SW 1271 (cell line): Measurements from ENCODE around the gene PRKCG.
"Not testable (repeated sequence)": the region's sequence is repeated elsewhere in the genome, so short reads cannot be mapped to it uniquely, and the experiment has no call there.

Experiments used
- DNase-seq, 2 experiments: peaks; one replicate each; lab custom pipeline; 2025; lab: John Stamatoyannopoulos, UW

The PRKCG gene

GRCh38 chr19:53944933-53945332 lies 62.9 kb downstream of the PRKCG start:
- DNase-seq: no peak

- DNase-seq: peak in 1 of 2 experiments; percentile 5
These were observed 63.4 kb downstream of the PRKCG start for GRCh38 chr19:53945441-53945840.

- no peak for DNase-seq
These were observed 64.0 kb downstream of the PRKCG start for GRCh38 chr19:53945998-53946397.

- DNase-seq: no peak
These were observed 65.6 kb downstream of the PRKCG start for GRCh38 chr19:53947624-53948023.

- not testable (repeated sequence) for DNase-seq
These were observed 66.6 kb downstream of the PRKCG start for GRCh38 chr19:53948611-53949010.

GRCh38 chr19:53951436-53951835 lies 69.4 kb downstream of the PRKCG start:
- no peak for DNase-seq

- no peak for DNase-seq
These were observed 70.0 kb downstream of the PRKCG start for GRCh38 chr19:53951947-53952346.

GRCh38 chr19:53953383-53953782 lies 71.4 kb downstream of the PRKCG start:
- no peak for DNase-seq
